CD14-positive monocyte (primary cell): ENCODE results near the gene IL4R. TPM values are rescaled to one million over a fixed set of nuclear protein-coding genes. Genes with fewer than 3 reads are reported as not detected.

Experiments used
- DNase-seq, 3 donors: peaks; one replicate each; pipeline ENCODE4 v3.0.0-alpha.2; 2011 to 2022
- H2AFZ ChIP-seq: 2 replicates; pipeline ENCODE4 v1.6.0; 2012; ENCODE audit warnings: mild to moderate bottlenecking, low read depth, low read length, inconsistent platforms; ENCODE audit not compliant: insufficient read depth, poor library complexity, severe bottlenecking
- H3K27ac ChIP-seq, 2 donors: 1 replicate in 1 of 2; 2 replicates in 1 of 2; pipeline ENCODE4 v1.5.1; 2012 to 2013; ENCODE audit warnings: low read length in 2 of 2, control low read depth in 1 of 2, inconsistent platforms in 1 of 2, low read depth in 1 of 2, mild to moderate bottlenecking in 1 of 2
- H3K27me3 ChIP-seq, 2 donors: one replicate each; pipeline versions ENCODE4 v1.6.0 to v1.6.1; 2011 to 2013; ENCODE audit warnings: low read length in 2 of 2; ENCODE audit not compliant: control insufficient read depth in 2 of 2, insufficient read depth in 2 of 2
- H3K36me3 ChIP-seq, 2 donors: replicated peaks in 1 of 2; 1 replicate in 1 of 2; 2 replicates in 1 of 2; pipeline versions ENCODE4 v1.5.1 to v1.6.1; 2012 to 2013; ENCODE audit warnings: low read length in 2 of 2, control low read depth in 1 of 2, inconsistent platforms in 1 of 2, mild to moderate bottlenecking in 1 of 2; ENCODE audit not compliant: insufficient read depth in 2 of 2, control insufficient read depth in 1 of 2
- H3K4me1 ChIP-seq, 2 donors: 1 replicate in 1 of 2; 2 replicates in 1 of 2; pipeline versions ENCODE4 v1.5.1 to v1.6.1; 2012 to 2013; ENCODE audit warnings: low read length in 2 of 2, control low read depth in 1 of 2, inconsistent platforms in 1 of 2, mild to moderate bottlenecking in 1 of 2, moderate library complexity in 1 of 2; ENCODE audit not compliant: insufficient read depth in 2 of 2, control insufficient read depth in 1 of 2
- H3K4me2 ChIP-seq: replicated peaks from 2 replicates; pipeline ENCODE3; 2012; ENCODE audit warnings: low read length, moderate library complexity, mild to moderate bottlenecking; ENCODE audit not compliant: poor library complexity, severe bottlenecking; ENCODE audit errors: extremely low read depth
- H3K4me3 ChIP-seq, 3 experiments: fragments of 200-600 bp in 1 of 3; sonication (generic) in 1 of 3; replicated peaks in 1 of 3; 1 replicate in 2 of 3; 2 replicates in 1 of 3; pipeline ENCODE4 v1.5.1; 2011 to 2013; ENCODE audit warnings: low read length in 3 of 3, mild to moderate bottlenecking in 3 of 3, control low read depth in 2 of 3, low read depth in 2 of 3, inconsistent platforms in 1 of 3, moderate library complexity in 1 of 3
- H3K79me2 ChIP-seq: 2 replicates; pipeline ENCODE4 v1.6.0; 2012; ENCODE audit warnings: mild to moderate bottlenecking, control low read depth, inconsistent platforms, low read length, moderate library complexity; ENCODE audit not compliant: insufficient read depth
- H3K9ac ChIP-seq: 2 replicates; pipeline ENCODE4 v1.6.0; 2017; ENCODE audit warnings: low read length, mild to moderate bottlenecking; ENCODE audit not compliant: insufficient read depth, poor library complexity, severe bottlenecking
- H3K9me3 ChIP-seq, 2 donors: replicated peaks in 1 of 2; 1 replicate in 1 of 2; 2 replicates in 1 of 2; pipeline versions ENCODE4 v1.5.1 to v1.6.1; 2012 to 2013; ENCODE audit warnings: low read length in 2 of 2, control low read depth in 1 of 2; ENCODE audit not compliant: control insufficient read depth in 1 of 2, insufficient read depth in 1 of 2
- H4K20me1 ChIP-seq: 2 replicates; pipeline ENCODE4 v1.6.0; 2012; ENCODE audit warnings: mild to moderate bottlenecking, low read length, control low read depth, moderate library complexity; ENCODE audit not compliant: insufficient read depth
- H3K27ac Mint-ChIP-seq, 7 donors: one replicate each; pipeline ENCODE4 v1.8.0; 2020; ENCODE audit warnings: mild to moderate bottlenecking in 7 of 7, mixed read lengths in 7 of 7, moderate library complexity in 6 of 7, inconsistent platforms in 2 of 7
- H3K27me3 Mint-ChIP-seq, 3 donors: one replicate each; pipeline ENCODE4 v1.8.0; 2021 to 2022; ENCODE audit warnings: low read depth in 3 of 3, mild to moderate bottlenecking in 3 of 3, mixed read lengths in 3 of 3, moderate library complexity in 3 of 3, inconsistent platforms in 1 of 3
- H3K36me3 Mint-ChIP-seq, 2 donors: one replicate each; pipeline ENCODE4 v1.8.0; 2020; ENCODE audit warnings: mixed read lengths in 2 of 2, inconsistent platforms in 1 of 2, mild to moderate bottlenecking in 1 of 2
- H3K4me1 Mint-ChIP-seq: one replicate; pipeline ENCODE4 v1.8.0; 2020; ENCODE audit warnings: mild to moderate bottlenecking, mixed read lengths
- H3K4me3 Mint-ChIP-seq, 2 donors: one replicate each; pipeline ENCODE4 v1.8.0; 2020; ENCODE audit warnings: mild to moderate bottlenecking in 2 of 2, mixed read lengths in 2 of 2, moderate library complexity in 1 of 2
- H3K9me3 Mint-ChIP-seq, 7 donors: one replicate each; pipeline ENCODE4 v1.8.0; 2020 to 2022; ENCODE audit warnings: mixed read lengths in 7 of 7, mild to moderate bottlenecking in 6 of 7, moderate library complexity in 6 of 7, inconsistent platforms in 2 of 7
- WGBS: methylation state at CpG from one replicate; pipeline ENCODE4 v1.1.5; 2013; ENCODE audit warnings: missing lambda C conversion rate; ENCODE audit not compliant: insufficient coverage; 5-methylcytosine and 5-hydroxymethylcytosine counted together
- intact Hi-C, 2 donors: fragments of 100-400 bp; cut with micrococcal nuclease; formaldehyde crosslinking; loops; one replicate each; pipeline versions ENCODE4 v1.15.0 to v1.15.1; 2023
- polyA plus RNA-seq, 3 donors: library from polyadenylated mRNA; depleted of rRNA in 1 of 3; unstranded in 2 of 3; stranded (reverse) in 1 of 3; fragments of 300-500 nt in 2 of 3; fragments of >200 nt in 1 of 3; fragmentation: Illumina TruSeq in 2 of 3; gene quantifications; 1 replicate in 2 of 3; 2 replicates in 1 of 3; pipeline ENCODE4 v1.2.3, GENCODE V29; 2012 to 2021
- TF ChIP-seq, protein P1 (sequence below): fragments of 200-600 bp; IDR thresholded peaks from one replicate; pipeline ENCODE4 v1.8.0; 2022; ENCODE audit warnings: antibody characterized with exemption, mild to moderate bottlenecking

IL4R gene
- polyA plus RNA-seq, 3 donors = 25.1 to 80.4 (median 35.6) TPM

DNA sequence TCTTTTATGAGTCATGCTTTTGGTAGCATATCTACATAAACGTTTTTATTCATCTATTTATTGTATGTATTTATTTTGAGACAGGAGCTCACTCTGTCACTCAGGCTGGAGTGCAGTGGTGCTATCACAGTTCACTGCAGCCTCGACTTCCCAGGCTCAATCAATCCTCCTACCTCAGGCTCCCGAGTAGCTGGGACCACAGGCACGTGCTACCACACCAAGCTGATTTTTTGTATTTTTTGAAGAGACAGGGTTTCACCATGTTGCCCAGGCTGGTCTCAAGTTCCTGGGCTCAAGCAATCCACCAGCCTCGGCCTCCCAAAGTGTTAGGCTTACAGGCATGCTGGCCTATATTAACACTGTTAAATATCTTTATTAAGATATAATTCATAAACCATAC is 20.4 kb upstream of the IL4R start:
- DNase-seq = no peak
- no peaks in the 10 kb centered on the region for H3K79me2 ChIP-seq
- TF ChIP-seq, protein P1, sequence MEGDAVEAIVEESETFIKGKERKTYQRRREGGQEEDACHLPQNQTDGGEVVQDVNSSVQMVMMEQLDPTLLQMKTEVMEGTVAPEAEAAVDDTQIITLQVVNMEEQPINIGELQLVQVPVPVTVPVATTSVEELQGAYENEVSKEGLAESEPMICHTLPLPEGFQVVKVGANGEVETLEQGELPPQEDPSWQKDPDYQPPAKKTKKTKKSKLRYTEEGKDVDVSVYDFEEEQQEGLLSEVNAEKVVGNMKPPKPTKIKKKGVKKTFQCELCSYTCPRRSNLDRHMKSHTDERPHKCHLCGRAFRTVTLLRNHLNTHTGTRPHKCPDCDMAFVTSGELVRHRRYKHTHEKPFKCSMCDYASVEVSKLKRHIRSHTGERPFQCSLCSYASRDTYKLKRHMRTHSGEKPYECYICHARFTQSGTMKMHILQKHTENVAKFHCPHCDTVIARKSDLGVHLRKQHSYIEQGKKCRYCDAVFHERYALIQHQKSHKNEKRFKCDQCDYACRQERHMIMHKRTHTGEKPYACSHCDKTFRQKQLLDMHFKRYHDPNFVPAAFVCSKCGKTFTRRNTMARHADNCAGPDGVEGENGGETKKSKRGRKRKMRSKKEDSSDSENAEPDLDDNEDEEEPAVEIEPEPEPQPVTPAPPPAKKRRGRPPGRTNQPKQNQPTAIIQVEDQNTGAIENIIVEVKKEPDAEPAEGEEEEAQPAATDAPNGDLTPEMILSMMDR = no peak
- intact Hi-C loops = no loop called here
- Mint-ChIP-seq H3K27me3 (peaks cover 0 to 4% (median 1%) of the 10 kb centered on the region in 3 donors), H3K36me3 (no peaks in the 10 kb centered on the region), H3K4me1 (peaks cover 9% of the 10 kb centered on the region), H3K9me3 (no peaks in the 10 kb centered on the region), H3K4me3 (no peak overlapping the region), H3K27ac (peak overlapping the region in 1 of 7 donors; percentile 54)
- H3K4me3 ChIP-seq = no peak overlapping the region
- no peaks in the 10 kb centered on the region for H3K36me3 ChIP-seq
- H3K9ac ChIP-seq = no peak overlapping the region
- no peaks in the 10 kb centered on the region for H3K9me3 ChIP-seq
- H3K27me3 ChIP-seq = no peaks in the 10 kb centered on the region
- H3K4me1 ChIP-seq = peaks cover 7% of the 10 kb centered on the region in 2 donors
- no peak overlapping the region for H2AFZ ChIP-seq
- H4K20me1 ChIP-seq = no peaks in the 10 kb centered on the region
- 83% methylated on average over 1 of the region's 5 CpGs for WGBS
- H3K27ac ChIP-seq = no peak overlapping the region
- no peak overlapping the region for H3K4me2 ChIP-seq

DNA sequence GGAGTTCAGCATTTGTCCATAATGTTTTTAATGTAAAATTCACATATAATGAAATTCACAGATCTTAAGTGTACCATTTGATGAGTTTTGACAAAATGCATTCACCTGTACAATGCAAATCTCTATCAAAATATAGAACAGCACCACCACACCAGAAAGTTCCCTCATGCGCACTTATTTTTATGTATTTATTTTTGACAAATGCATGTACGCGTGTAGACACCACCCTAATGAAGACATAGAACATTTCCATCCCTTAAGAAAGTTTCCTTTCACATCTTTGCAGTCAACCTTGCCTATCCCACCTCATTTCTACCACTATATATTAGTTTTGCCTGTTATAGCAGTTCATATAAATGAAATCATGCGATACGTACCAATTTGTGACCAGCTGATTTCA is 15.6 kb upstream of the IL4R start:
- H3K4me3 ChIP-seq = no peak overlapping the region
- H3K27ac ChIP-seq = no peak overlapping the region
- no peak overlapping the region for H3K4me2 ChIP-seq
- peaks cover 0 to 4% (median 0%) of the 10 kb centered on the region in 3 donors for H3K27me3 Mint-ChIP-seq
- no peak for DNase-seq
- no peaks in the 10 kb centered on the region for H3K36me3 Mint-ChIP-seq
- H3K9me3 ChIP-seq = no peaks in the 10 kb centered on the region
- H4K20me1 ChIP-seq = no peaks in the 10 kb centered on the region
- H3K4me3 Mint-ChIP-seq = no peak overlapping the region
- TF ChIP-seq, protein P1 = no peak
- no peak overlapping the region for H3K9ac ChIP-seq
- intact Hi-C loops = no loop called here
- no peak overlapping the region for H2AFZ ChIP-seq
- H3K36me3 ChIP-seq = no peaks in the 10 kb centered on the region
- no peaks in the 10 kb centered on the region for H3K9me3 Mint-ChIP-seq
- peaks cover 30% of the 10 kb centered on the region for H3K4me1 Mint-ChIP-seq
- no peak overlapping the region for H3K27ac Mint-ChIP-seq
- H3K27me3 ChIP-seq = no peaks in the 10 kb centered on the region
- WGBS = no CpG with 5 or more reads among the region's 5 CpGs
- H3K79me2 ChIP-seq = no peaks in the 10 kb centered on the region
- peaks cover 20 to 27% of the 10 kb centered on the region in 2 donors for H3K4me1 ChIP-seq
